Gastrocnemius medialis (tissue), 4 donors: ENCODE results near the gene USHBP1.

ENCODE experiments used
- POLR2A ChIP-seq, 2 donors: fragments of 450-650 bp; IDR thresholded peaks; one replicate each; pipeline ENCODE4 v1.6.1; 2017; ENCODE audit warnings: antibody characterized with exemption in 2 of 2, mild to moderate bottlenecking in 2 of 2, moderate library complexity in 2 of 2
- TF ChIP-seq, protein P1 (sequence below), 5 experiments: fragments of 450-650 bp in 3 of 5; fragments of 200-600 bp in 2 of 5; sonication (generic) in 2 of 5; IDR thresholded peaks in 4 of 5; conservative IDR thresholded peaks in 1 of 5; 1 replicate in 4 of 5; 2 replicates in 1 of 5; pipeline ENCODE4 v1.5.1; 2016 to 2019; ENCODE audit warnings: antibody characterized with exemption in 5 of 5, mild to moderate bottlenecking in 3 of 5, moderate library complexity in 3 of 5

GRCh38 chr19:17262557-17262956 lies 2.0 kb downstream of the USHBP1 start:
- TF ChIP-seq, protein P1, sequence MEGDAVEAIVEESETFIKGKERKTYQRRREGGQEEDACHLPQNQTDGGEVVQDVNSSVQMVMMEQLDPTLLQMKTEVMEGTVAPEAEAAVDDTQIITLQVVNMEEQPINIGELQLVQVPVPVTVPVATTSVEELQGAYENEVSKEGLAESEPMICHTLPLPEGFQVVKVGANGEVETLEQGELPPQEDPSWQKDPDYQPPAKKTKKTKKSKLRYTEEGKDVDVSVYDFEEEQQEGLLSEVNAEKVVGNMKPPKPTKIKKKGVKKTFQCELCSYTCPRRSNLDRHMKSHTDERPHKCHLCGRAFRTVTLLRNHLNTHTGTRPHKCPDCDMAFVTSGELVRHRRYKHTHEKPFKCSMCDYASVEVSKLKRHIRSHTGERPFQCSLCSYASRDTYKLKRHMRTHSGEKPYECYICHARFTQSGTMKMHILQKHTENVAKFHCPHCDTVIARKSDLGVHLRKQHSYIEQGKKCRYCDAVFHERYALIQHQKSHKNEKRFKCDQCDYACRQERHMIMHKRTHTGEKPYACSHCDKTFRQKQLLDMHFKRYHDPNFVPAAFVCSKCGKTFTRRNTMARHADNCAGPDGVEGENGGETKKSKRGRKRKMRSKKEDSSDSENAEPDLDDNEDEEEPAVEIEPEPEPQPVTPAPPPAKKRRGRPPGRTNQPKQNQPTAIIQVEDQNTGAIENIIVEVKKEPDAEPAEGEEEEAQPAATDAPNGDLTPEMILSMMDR (IDR thresholded peaks at IDR 0.05 in 4 of 5, conservative IDR thresholded peaks at IDR 0.05 in 1 of 5) = no peak
- TF ChIP-seq POLR2A (IDR thresholded peaks at IDR 0.05) = no peak
